GM21737 (cell line): ENCODE measurements around the gene LNX1.

Experiments used
- ATAC-seq: cut with Tn5 transposase; IDR thresholded peaks from one replicate; pipeline ENCODE4 v1.9.1; 2021; ENCODE audit warnings: mild to moderate bottlenecking, moderate library complexity; ENCODE audit not compliant: unreplicated experiment

The LNX1 gene

GRCh38 chr4:53574528-53574927 lies 16.8 kb downstream of the LNX1 start:
- ATAC-seq = no peak

- ATAC-seq = no peak
These were observed 17.6 kb downstream of the LNX1 start for GRCh38 chr4:53573696-53574095.

GRCh38 chr4:53572600-53572994 lies 18.7 kb downstream of the LNX1 start:
- no peak for ATAC-seq

- no peak for ATAC-seq
These were observed 19.2 kb downstream of the LNX1 start for GRCh38 chr4:53571936-53572599.

DNA sequence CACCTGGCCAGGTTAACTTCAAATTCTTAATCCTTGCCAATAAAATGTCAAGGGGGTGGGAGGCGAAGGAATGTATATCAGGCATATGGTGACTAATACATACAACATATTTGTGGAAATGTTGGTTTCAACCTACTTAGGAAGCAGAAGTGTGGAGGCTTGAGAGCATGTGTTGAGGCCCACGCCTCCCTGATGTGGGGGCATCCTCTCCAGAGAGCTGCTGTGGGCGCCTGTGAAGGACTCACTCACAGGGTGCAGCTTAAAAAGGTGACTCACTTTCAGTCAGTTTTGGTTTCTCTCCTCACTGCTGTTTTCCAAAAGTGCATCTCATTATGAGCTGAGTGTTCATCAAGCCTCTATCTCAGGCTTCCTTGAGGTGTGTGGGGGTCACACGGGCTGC lies 27.5 kb downstream of the LNX1 start:
- ATAC-seq = no peak

- ATAC-seq = no peak
These were observed 28.9 kb downstream of the LNX1 start for GRCh38 chr4:53562409-53562808.

- no peak for ATAC-seq
These were observed 32.2 kb downstream of the LNX1 start for GRCh38 chr4:53559021-53559620.

DNA sequence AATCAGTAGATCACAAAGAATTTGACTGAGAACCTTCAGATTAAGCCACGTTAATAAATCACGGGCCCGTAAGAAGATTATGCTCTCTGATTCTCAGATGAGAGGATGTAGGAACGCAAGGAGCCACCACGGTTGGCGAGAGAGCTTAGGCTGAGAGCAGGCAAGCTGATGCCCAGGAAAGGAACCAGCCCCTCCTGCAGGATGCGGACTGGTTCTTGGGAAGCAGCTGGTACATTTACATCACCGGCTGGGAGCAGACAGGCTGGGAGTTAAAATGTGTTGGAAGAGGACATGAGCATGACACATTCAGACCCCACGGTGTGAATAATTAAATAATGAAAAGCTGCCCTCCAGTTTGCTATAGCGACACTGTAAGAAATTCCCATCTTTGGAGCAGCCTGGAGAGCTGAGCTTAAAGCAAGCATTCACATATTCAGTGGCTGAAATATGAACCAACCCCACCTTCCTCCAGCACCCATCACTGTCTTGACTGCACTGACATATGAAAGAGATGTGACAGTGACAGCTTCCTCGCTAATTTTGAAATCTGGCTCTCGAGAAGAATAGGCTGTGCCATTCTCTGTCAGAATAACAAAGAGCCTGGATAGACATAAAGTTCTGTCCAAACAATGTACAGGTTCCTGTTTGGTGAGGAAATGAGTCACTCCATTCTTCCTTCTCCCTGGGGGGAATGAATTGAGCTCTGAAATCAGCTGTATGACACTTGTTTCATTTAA lies 33.1 kb downstream of the LNX1 start:
- ATAC-seq = no peak

DNA sequence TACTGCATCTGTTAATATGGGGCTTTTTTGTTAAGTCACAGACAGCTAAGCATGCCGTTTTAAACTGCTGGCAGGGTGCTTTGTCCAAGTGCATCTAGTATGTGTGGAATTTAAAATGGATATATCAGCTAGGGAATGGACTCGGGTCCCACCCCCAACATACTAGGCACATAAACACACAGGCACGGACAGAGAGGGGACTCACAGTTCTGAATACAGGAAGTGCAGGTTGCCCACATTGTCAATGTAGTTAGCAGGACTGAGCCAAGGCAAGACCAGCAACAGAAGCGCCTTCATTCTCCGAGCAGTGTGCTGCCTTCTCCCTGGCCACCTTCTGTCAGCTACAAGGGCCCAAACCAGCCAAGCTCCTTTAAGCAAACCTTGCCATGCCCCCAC lies 33.6 kb downstream of the LNX1 start:
- no peak for ATAC-seq

DNA sequence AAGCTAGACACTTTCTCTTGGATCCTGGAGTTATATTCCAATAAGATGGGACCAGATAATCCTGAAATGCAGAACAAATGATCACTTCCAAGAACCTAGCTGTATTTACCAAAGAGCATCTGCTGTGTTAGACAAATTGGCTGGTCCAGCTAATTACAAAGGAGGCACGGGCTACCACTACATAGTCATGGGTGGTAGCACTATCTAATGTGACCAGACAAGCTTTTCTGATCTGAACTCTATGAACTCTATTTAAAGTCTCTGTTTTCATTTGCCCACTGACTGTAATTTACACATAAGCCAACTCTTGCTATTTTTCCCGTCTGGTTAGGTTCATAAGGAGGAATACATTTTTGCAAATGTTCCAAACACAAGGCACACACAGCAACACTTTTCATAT lies 34.6 kb downstream of the LNX1 start:
- no peak for ATAC-seq

DNA sequence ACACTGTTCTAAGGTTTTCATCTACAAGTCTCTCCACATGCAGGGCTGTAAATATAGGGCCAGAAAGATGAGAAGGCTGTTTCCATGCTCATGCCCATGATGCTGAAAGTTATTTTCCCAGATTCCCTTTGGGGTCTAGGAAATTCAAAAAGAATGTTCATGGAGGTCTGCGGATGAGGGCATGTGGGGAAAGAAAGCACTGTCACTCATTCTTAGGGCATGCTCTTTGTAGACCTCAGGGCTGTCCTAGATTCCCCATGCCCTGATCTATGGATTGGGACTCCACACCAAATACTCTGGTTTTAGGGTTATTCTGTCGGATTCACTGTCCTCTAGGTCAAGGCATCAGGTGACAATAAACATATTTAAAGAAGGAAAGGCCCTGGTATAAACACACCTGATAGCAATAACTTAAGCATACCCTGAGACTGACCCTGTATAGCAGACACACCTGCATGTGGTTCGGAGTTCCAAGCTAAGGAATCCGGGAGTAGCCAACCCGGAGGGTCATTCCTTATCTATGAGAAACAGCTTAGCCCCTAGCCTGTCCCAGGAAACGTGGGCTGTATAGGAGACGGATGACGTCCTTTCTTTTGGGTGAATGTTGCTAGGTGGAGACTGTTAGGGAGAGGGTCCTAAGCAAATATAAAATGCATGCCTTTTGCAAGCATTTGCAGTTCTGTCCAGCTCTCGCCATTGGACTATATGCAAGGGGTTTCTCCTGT lies 37.6 kb downstream of the LNX1 start:
- no peak for ATAC-seq

DNA sequence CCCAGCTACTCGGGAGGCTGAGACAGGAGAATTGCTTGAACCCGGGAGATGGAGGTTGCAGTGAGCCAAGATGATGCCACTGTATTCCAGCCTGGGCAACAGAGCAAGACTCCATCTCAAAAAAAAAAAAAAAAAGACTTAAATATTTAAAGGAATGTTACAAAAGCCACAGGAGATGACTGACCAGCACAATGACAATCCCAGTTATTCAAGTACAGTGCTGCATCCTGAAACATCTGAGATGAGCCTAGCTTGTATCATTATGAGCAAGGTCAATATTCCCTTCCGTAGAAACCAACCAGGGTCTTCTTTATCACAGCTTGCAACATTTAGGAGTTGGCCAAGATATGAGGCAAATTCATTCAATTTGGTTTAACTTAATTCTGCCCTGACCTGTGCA lies 38.6 kb downstream of the LNX1 start:
- ATAC-seq = no peak

DNA sequence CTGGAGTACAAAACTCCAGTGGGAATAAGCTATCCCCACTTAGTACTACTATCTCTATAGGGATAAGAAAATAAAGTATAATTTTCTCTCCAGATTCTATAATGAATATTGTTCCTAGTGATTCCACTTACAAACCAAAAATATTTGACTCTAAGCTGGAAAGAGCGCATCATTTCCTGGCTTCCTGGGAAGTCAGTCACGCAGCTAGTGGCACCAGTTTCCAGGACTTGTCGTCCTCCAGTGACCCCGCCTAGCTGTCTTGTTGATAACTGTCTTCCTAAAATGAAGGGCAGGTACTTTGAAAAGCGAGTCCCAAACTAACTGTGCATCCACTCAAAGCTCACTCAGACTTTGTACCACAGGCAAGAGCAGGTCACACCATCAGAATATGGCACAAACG lies 39.3 kb downstream of the LNX1 start:
- no peak for ATAC-seq

- no peak for ATAC-seq
These were observed 39.9 kb downstream of the LNX1 start for GRCh38 chr4:53551281-53551864.

GRCh38 chr4:53548662-53549061 lies 42.6 kb downstream of the LNX1 start:
- no peak for ATAC-seq

- ATAC-seq = no peak
These were observed 43.3 kb downstream of the LNX1 start for GRCh38 chr4:53547983-53548382.

- no peak for ATAC-seq
These were observed 45.2 kb downstream of the LNX1 start for GRCh38 chr4:53545942-53546581.

- no peak for ATAC-seq
These were observed 46.0 kb downstream of the LNX1 start for GRCh38 chr4:53545273-53545672.

DNA sequence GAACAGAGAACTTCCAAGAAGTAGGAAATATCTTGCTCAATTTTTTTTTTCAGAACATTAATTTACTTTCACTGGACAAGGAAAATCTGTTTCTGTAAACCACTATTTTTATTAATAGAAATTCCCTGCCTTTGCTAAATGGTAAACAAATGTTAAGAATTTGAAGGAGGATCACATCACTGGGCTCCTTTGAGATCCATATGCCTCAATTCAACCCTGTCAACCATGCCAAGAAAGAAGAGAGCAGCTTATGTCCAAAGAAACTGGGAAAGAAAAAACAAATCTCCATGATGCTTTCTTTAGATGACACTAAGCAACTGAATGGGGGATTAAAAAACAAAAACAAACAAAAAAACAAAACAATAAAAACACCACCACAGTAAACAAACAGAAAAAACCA lies 47.7 kb downstream of the LNX1 start:
- no peak for ATAC-seq

- ATAC-seq = no peak
These were observed 49.6 kb downstream of the LNX1 start for GRCh38 chr4:53541577-53542206.
